Adipocyte (in vitro differentiated cells): ENCODE measurements around the gene MTHFD1L.

Experiments
- DNase-seq: peaks from one replicate; pipeline ENCODE4 v3.0.0-alpha.2; 2015; ENCODE audit warnings: low read depth
- H3K27me3 ChIP-seq: replicated peaks from 2 replicates; pipeline ENCODE4 v1.7.0; 2013; ENCODE audit warnings: mild to moderate bottlenecking, low read length, moderate library complexity; ENCODE audit not compliant: control insufficient read depth, insufficient read depth
- H3K36me3 ChIP-seq: 2 replicates; pipeline ENCODE4 v1.7.0; 2013; ENCODE audit warnings: low read length, mild to moderate bottlenecking, moderate library complexity; ENCODE audit not compliant: control insufficient read depth, insufficient read depth, severe bottlenecking
- H3K4me1 ChIP-seq: 2 replicates; pipeline ENCODE4 v1.7.0; 2013; ENCODE audit warnings: mild to moderate bottlenecking, low read length, moderate library complexity; ENCODE audit not compliant: control insufficient read depth, insufficient read depth
- H3K4me3 ChIP-seq: 2 replicates; pipeline ENCODE4 v1.7.0; 2013; ENCODE audit warnings: mild to moderate bottlenecking, low read length, moderate library complexity
- H3K9ac ChIP-seq: 2 replicates; pipeline ENCODE4 v1.7.0; 2013; ENCODE audit warnings: mild to moderate bottlenecking, low read length, moderate library complexity
- H3K9me3 ChIP-seq: 2 replicates; pipeline ENCODE4 v1.7.0; 2013; ENCODE audit warnings: mild to moderate bottlenecking, low read length, moderate library complexity; ENCODE audit not compliant: control insufficient read depth

Gene MTHFD1L

DNA sequence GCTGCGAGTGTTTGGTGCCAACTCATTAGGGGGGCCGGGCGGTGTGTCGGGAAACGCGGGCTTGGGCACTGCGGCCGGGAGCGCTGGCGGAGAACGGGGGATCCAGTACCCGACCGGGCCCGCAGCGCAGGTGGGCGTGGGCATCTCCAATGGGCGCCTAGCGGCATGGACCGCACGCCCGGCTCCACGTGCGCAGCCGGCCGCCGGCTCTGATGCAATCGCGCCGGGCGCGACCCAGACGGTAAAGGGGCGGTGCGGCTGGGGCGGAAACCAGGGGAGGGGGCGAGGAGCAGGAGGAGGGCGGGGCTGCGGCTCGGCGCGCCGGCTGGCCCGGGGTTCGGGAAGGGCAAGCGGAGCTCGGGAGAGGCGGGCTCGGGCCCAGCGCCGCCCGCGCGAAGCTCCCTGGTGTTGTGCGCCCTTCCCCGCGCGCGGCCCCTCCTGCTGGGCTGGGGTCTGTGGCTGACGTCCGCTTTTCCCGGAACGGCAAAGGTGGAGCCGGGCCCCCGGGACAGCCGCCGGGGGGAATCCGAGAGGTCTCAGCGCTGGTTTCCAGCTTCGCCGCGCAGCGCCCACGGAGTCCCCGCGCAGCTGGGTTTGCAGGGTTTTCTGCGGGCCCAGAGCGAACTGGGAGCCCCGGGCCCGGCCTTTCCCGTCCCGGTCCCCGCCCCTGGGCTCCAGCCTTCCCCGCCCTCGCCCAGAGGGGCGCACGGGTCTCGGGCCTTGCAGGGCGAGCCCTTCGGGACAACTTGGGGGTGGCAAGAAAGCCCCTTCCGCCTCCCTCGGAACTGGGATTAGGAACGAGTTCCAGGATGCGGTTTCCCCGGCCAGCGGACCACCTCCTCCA lies 867 bp downstream of the MTHFD1L start:
- Histone ChIP-seq H3K9ac (peak overlapping the region; percentile 95), H3K9me3 (no peaks in the 10 kb centered on the region), H3K4me1 (peaks cover 12% of the 10 kb centered on the region), H3K4me3 (peak overlapping the region; percentile 89), H3K27me3 (no peaks in the 10 kb centered on the region), H3K36me3 (no peaks in the 10 kb centered on the region)
- DNase-seq = peak; percentile 96

DNA sequence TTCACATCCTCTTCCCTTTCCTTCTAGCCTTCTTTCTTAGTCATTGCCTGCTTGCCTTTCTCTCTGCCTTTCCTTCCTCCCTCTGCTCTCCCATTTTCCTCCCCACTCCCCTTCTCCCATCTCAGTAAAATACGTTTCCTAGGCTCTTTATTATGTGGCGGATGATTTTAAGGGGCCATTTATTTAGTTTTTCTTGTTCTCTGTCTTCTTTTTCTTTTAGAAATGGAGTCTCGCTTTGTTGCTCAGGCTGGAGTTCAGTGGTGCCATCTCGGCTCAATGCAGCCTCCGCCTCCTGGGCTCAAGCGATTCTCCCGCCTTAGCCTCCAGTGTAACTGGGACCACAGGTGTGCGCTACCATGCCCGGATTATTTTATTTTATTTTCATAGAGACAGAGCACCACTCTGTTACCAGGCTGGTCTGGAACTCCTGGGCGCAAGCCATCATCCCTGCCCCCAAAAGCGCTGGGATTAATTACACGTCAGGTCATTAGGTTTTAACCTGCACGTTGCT lies 1.5 kb downstream of the MTHFD1L start:
- Histone ChIP-seq H3K36me3 (no peaks in the 10 kb centered on the region), H3K4me1 (peaks cover 12% of the 10 kb centered on the region), H3K9ac (peak overlapping the region; percentile 95), H3K4me3 (peak overlapping the region; percentile 89), H3K9me3 (no peaks in the 10 kb centered on the region), H3K27me3 (no peaks in the 10 kb centered on the region)
- no peak for DNase-seq

DNA sequence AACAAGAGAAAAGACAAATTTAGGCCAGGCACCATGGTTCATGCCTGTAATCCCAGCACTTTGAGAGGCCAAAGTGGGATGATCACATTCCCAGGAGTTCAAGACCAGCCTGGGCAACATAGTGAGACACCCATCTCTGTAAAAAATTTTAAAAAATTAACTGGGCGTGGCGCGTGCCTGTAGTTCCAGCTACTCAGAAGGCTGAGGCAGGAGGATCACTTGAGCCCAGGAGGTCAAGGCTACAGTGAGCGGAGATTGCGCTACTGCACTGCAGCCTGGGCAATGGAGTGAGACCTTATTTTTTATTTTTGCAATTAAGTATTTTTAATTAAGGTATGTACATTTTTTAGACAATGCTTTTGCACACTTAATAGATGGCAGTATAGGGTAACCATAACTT lies 3.3 kb downstream of the MTHFD1L start:
- DNase-seq = no peak
- no peaks in the 10 kb centered on the region for H3K36me3 ChIP-seq
- no peak overlapping the region for H3K9ac ChIP-seq
- no peaks in the 10 kb centered on the region for H3K9me3 ChIP-seq
- H3K27me3 ChIP-seq = no peaks in the 10 kb centered on the region
- H3K4me3 ChIP-seq = no peak overlapping the region
- peaks cover 12% of the 10 kb centered on the region for H3K4me1 ChIP-seq

DNA sequence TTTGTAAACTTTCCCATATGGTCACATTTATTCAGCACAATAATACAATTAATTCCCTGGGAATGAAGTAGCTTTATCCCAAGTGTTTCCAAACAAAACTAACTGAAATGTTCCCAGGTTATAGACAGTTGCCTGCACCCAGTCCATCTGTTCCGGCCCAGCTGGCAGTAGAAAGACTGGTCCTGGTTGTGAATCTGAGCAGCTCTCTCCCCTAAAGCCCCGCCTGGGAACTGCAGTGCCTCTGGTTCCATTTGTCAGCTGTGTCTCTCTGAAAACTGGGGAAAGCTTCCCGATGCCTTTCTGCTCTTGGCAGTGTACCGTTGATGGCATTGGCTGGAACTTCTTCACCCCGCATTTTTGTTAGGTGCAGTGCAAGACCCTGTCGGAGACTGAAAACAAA lies 8.7 kb downstream of the MTHFD1L start:
- H3K9me3 ChIP-seq = no peaks in the 10 kb centered on the region
- no peak overlapping the region for H3K4me3 ChIP-seq
- H3K36me3 ChIP-seq = peaks cover 10% of the 10 kb centered on the region
- H3K9ac ChIP-seq = no peak overlapping the region
- DNase-seq = no peak
- H3K4me1 ChIP-seq = peaks cover 13% of the 10 kb centered on the region
- H3K27me3 ChIP-seq = no peaks in the 10 kb centered on the region

DNA sequence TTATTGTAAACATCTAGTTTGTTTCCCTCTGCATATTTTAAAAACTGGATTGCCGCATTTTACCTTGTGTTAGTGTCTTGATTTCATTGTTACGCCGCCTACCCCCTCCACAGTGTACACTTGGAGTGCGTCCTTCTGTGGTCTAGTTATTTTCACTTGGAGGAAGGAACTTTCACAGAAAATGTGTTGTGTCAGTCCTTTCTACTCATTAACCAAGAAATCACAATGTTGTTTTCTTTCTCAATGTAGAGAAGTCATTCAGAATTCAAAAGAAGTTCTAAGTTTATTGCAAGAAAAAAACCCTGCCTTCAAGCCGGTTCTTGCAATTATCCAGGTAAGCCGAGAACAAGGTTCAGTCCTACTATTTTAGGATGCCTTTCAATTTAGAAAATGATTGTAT lies 10.3 kb downstream of the MTHFD1L start:
- Histone ChIP-seq H3K9me3 (no peaks in the 10 kb centered on the region), H3K27me3 (no peaks in the 10 kb centered on the region), H3K4me1 (peaks cover 10% of the 10 kb centered on the region), H3K9ac (no peak overlapping the region), H3K4me3 (no peak overlapping the region), H3K36me3 (peaks cover 20% of the 10 kb centered on the region)
- DNase-seq = no peak

DNA sequence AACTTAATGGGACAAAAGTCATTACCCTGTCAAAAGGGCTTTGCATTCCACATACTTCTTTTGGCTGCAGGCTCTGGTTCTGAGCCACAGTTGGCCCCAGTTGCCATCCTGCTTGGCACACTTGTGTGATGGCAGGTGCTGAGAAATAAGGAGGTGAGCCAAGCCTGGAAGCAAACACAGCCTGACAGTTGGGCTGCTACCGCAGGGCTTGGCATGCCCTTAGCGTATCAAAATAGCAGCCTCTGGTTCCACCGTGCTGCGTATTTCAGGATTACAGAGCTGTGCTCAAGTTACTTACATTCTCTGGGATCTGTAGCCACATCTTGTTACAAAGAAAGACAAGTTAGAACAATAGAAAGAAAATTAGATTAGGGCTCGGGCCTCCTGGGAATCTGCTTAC lies 11.1 kb downstream of the MTHFD1L start:
- no peaks in the 10 kb centered on the region for H3K9me3 ChIP-seq
- H3K9ac ChIP-seq = no peak overlapping the region
- H3K4me1 ChIP-seq = peaks cover 14% of the 10 kb centered on the region
- H3K27me3 ChIP-seq = no peaks in the 10 kb centered on the region
- H3K4me3 ChIP-seq = no peak overlapping the region
- DNase-seq = no peak
- H3K36me3 ChIP-seq = peaks cover 20% of the 10 kb centered on the region

DNA sequence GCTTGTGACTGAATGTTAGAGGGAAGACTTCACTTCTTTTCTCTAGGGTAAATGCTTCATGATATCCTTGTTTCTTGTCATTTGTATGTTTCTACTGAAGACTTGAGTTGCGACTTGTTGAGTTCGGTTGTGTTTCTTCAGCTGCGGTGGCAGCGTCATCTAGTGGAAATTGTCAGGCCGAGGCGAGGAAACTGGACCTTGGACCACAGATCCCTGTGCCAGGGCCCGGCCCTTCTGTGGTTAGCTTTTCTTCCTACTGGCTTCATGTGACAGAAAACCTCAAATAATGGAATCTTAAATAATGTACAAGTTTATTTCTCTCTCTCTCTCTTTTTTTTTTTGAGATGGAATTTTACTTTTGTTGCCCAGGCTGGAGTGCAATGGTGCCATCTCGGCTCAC lies 12.4 kb downstream of the MTHFD1L start:
- peaks cover 27% of the 10 kb centered on the region for H3K4me1 ChIP-seq
- peaks cover 20% of the 10 kb centered on the region for H3K36me3 ChIP-seq
- no peaks in the 10 kb centered on the region for H3K27me3 ChIP-seq
- H3K9ac ChIP-seq = no peak overlapping the region
- no peaks in the 10 kb centered on the region for H3K9me3 ChIP-seq
- no peak for DNase-seq
- no peak overlapping the region for H3K4me3 ChIP-seq

DNA sequence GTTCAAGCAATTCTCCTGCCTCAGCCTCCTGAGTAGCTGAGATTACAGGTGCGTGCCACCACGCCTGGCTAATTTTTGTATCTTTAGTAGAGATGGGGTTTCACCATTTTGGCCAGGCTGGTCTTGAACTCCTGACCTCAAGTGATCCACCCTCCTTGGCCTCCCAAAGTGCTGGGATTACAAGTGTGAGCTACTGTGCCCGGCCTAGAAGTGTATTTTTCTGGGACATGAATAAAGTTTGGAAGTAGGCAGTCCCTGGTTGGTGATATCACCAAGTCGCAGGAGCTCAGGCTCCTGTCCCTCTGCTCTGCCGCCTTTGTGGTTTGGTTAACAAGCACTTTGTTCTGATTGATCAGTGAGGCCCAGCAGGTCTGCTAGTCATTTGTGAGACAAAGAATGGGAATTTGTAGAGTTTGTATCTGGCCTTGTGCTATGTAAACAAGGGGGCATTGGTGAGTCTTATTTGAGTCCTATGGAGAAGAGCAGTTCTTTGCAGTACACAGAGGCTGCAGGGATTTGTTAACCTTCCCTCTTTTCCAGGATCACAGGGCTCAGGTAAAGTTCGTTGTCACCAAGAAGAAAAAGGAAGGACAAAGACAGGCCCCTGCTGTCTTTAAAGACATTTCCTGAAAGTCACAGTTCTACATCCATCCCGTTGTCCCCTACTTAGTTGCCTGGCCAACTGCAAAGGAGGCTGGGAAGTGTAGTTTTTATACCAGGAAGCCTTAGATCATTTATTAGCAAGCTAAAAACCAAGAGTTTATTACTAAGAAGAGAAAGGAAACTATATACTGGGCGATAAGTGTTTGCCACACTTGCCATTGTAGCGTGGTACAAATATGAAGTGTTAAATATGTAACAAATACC lies 13.1 kb downstream of the MTHFD1L start:
- peaks cover 26% of the 10 kb centered on the region for H3K36me3 ChIP-seq
- no peak overlapping the region for H3K4me3 ChIP-seq
- H3K9me3 ChIP-seq = no peaks in the 10 kb centered on the region
- H3K9ac ChIP-seq = no peak overlapping the region
- no peaks in the 10 kb centered on the region for H3K27me3 ChIP-seq
- H3K4me1 ChIP-seq = peaks cover 33% of the 10 kb centered on the region
- no peak for DNase-seq

DNA sequence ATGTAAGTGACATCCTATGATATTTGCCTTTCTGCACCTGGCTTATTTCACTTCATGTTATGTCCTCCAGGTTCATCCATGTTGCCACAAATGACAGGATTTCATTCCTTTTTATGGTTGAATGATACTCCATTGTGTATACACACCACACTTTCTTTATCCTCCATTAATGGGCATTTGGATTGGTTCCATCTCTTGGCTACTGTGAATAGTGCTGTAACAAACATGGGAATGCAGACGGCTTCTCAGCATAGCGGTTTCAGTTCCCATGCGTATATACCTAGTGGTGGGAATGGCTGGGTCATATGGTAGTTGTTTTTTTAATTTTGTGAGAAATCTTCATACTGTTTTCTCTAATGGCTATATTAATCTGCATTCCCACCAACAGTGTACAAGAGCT lies 14.8 kb downstream of the MTHFD1L start:
- peaks cover 35% of the 10 kb centered on the region for H3K4me1 ChIP-seq
- H3K27me3 ChIP-seq = no peaks in the 10 kb centered on the region
- no peaks in the 10 kb centered on the region for H3K9me3 ChIP-seq
- H3K4me3 ChIP-seq = no peak overlapping the region
- DNase-seq = no peak
- H3K9ac ChIP-seq = no peak overlapping the region
- peaks cover 39% of the 10 kb centered on the region for H3K36me3 ChIP-seq

DNA sequence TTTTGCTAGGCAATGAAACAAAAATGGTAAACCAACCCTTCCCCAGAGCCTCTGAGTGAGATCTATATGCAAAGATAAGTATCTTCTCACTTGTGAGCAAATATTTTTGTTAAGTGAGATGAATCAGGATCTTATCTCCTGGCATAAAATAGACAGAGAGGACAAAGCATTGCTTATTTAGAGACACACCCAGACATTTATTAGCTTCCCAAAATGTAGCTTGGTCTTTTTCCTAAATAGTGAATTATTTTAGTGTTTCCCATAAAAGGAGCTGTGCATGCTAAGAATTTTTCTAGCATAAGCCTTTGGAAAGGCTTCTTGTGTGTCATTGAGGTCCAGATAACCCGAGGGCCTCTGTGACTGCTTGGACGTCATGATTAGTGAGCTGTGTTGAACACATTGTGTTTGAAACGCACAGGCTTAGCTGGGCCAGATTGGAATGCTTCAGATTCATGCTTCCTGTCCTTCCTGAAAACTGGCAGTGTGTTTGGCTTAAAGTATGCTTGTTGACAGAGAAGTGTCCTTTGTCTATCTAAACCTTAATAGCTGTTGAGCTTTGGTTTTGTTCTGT lies 16.5 kb downstream of the MTHFD1L start:
- Histone ChIP-seq H3K9me3 (no peaks in the 10 kb centered on the region), H3K36me3 (peaks cover 56% of the 10 kb centered on the region)

DNA sequence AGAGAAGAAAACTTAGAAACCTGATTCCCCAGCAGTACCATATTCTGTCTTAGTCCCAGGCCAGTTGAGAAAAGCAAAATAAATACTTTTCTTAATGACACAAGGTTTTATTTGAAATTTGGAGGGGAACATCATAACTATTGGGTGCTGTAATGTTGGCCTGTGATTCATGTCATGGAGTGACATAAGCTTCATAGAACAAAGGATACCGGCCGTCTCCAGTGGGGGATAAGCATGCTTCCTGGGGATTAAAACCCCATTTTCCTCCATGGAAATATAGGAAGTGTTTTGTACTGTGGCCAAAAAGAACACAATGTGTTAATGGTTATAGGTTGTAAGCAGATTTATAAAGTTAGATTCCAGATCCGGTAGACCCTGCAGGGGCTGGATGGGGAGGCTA lies 18.0 kb downstream of the MTHFD1L start:
- no peak for DNase-seq
- Histone ChIP-seq H3K9ac (peak overlapping the region; percentile 31), H3K9me3 (no peaks in the 10 kb centered on the region), H3K27me3 (no peaks in the 10 kb centered on the region), H3K4me3 (no peak overlapping the region), H3K4me1 (peaks cover 25% of the 10 kb centered on the region), H3K36me3 (peaks cover 66% of the 10 kb centered on the region)

More for the DNA sequence above, 16.5 kb downstream of the MTHFD1L start:
- peak; percentile 84 for DNase-seq
- H3K27me3 ChIP-seq = no peaks in the 10 kb centered on the region
- peak overlapping the region; percentile 78 for H3K9ac ChIP-seq
- peaks cover 25% of the 10 kb centered on the region for H3K4me1 ChIP-seq
- H3K4me3 ChIP-seq = peak overlapping the region; percentile 50
